Fibroblast of gingiva (primary cell): ENCODE data around the gene DPRX.
"Not testable (repeated sequence)": the region's sequence is repeated elsewhere in the genome, so short reads cannot be mapped to it uniquely, and the experiment has no call there.

Source experiments
- DNase-seq: peaks from one replicate; pipeline ENCODE4 v3.0.0-alpha.2; 2011; ENCODE audit warnings: low read depth

DPRX gene

GRCh38 chr19:53647350-53647749 is 15.6 kb downstream of the DPRX start:
- no peak for DNase-seq

GRCh38 chr19:53647792-53648191 is 16.0 kb downstream of the DPRX start:
- DNase-seq, result no peak

GRCh38 chr19:53649746-53650593 is 18.2 kb downstream of the DPRX start:
- no peak for DNase-seq

- no peak for DNase-seq
Measured at GRCh38 chr19:53652476-53652875, 20.7 kb downstream of the DPRX start.

GRCh38 chr19:53655042-53655665 is 23.4 kb downstream of the DPRX start:
- no peak for DNase-seq

- DNase-seq, result no peak
Measured at GRCh38 chr19:53657330-53657729, 25.5 kb downstream of the DPRX start.

- no peak for DNase-seq
Measured at GRCh38 chr19:53657778-53658177, 26.0 kb downstream of the DPRX start.

GRCh38 chr19:53659292-53659691 is 27.5 kb downstream of the DPRX start:
- DNase-seq, result no peak

GRCh38 chr19:53660584-53660983 is 28.8 kb downstream of the DPRX start:
- DNase-seq, result no peak

GRCh38 chr19:53662209-53662608 is 30.4 kb downstream of the DPRX start:
- DNase-seq, result no peak

GRCh38 chr19:53664152-53664551 is 32.4 kb downstream of the DPRX start:
- DNase-seq, result no peak

GRCh38 chr19:53664760-53665159 is 33.0 kb downstream of the DPRX start:
- no peak for DNase-seq

- DNase-seq, result not testable (repeated sequence)
Measured at GRCh38 chr19:53666331-53666730, 34.5 kb downstream of the DPRX start.

GRCh38 chr19:53668804-53669203 is 37.0 kb downstream of the DPRX start:
- not testable (repeated sequence) for DNase-seq

GRCh38 chr19:53670345-53670744 is 38.5 kb downstream of the DPRX start:
- no peak for DNase-seq

GRCh38 chr19:53671663-53672062 is 39.9 kb downstream of the DPRX start:
- no peak for DNase-seq
